Measurements from ENCODE around the gene HOXD4. TPM values are rescaled to one million over a fixed set of nuclear protein-coding genes. Genes with fewer than 3 reads are reported as not detected.

HOXD4 gene
- total RNA-seq, 1 experiment from 2014 or later: 2.5 TPM

DNA sequence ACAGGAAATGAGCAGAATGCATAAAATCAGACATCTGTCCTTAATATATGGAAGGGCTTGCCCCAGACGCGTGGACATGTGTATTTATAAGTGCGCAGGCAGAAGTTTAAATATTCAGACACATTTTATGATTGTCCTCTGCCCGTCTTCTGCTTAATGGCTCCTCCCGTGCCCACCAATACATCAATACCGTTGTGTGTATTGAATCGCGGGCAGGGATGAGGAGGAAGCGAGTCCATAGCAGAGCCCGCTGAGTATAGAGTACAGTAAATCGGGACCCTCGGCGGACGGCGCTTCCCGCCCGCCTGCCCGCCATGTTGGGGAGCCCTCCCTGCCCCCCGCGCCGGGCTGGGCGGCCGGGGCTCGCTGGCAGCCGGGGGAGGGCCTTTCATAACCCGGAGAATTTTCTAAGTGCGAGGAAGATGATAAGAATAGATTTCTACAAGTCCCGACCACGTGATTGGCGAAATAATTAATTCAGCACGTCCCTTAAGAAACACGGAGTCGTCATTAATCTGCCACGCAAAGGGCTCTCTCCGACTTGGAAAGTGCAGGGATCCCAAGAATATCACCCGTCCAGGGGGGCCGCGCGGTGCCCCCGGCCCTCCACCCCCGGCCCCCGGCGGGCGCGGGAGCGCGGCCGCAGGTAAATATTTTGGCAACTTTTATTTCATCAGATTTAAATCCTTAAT is 5.6 kb downstream of the HOXD4 start, which contains the start of gene HOXD3:
Gene HOXD3, plus strand, starts transcription at position 501 of the 692 bp plus-strand sequence. CDS start 11,808 bp downstream, outside the sequence.
- DNase-seq (ENCODE audit: low read depth): peak; percentile 42

DNA sequence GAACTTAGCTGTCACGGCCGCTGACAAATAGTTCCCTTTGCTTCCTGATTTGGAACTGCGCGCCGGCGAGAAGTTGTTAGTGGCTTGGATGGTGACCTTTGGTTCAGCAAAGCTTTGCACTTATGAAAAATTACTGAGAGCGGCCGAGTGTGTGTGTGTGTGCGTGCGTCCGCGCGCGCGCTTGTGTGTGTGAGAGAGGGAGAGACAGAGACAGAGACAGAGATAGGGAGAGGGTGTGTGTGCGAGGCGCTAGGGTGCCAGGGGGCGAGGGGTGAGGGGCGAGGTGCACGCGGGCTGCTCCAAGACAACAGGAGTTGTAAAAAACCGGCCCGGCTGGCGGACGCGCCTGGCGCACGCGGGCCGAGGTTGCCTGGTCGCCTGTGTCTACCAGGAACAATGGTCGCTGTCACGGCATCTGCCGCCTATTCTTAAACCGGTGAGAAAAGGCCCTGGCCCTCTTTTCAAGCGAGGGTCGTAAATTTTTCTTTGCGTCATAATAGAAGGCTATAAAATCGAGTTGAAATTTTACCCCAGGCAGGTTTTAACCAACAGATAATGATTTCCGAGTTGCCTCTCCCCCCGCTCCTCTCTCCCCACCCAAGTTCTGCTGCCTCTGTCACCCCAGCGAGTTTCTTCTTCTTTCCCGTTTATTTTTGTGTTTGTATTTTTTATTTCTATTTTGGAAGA is 6.3 kb downstream of the HOXD4 start:
- DNase-seq (ENCODE audit: low read depth): peak; percentile 55

DNA sequence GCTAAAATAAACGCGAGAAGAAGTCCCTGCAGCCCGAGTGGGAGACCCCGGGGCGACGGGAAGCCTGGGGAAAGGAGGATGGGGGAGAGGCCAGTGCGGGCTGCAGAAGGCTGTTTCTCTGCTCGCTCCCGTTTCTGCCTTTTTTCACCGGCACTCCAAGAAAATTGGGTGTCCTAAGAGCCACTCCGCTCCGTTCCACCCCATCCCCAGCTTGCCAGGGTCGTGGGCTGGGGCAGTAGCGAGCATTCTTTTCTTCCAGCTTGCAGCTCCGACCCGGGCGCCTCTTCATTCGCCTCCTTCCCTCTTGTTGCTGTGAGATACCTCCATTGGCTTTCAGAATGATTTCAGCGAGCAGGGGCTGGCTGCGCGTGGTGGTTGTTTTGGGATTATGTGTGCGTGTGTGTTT is 6.8 kb downstream of the HOXD4 start:
- peak; percentile 43 for DNase-seq (ENCODE audit: low read depth)

DNA sequence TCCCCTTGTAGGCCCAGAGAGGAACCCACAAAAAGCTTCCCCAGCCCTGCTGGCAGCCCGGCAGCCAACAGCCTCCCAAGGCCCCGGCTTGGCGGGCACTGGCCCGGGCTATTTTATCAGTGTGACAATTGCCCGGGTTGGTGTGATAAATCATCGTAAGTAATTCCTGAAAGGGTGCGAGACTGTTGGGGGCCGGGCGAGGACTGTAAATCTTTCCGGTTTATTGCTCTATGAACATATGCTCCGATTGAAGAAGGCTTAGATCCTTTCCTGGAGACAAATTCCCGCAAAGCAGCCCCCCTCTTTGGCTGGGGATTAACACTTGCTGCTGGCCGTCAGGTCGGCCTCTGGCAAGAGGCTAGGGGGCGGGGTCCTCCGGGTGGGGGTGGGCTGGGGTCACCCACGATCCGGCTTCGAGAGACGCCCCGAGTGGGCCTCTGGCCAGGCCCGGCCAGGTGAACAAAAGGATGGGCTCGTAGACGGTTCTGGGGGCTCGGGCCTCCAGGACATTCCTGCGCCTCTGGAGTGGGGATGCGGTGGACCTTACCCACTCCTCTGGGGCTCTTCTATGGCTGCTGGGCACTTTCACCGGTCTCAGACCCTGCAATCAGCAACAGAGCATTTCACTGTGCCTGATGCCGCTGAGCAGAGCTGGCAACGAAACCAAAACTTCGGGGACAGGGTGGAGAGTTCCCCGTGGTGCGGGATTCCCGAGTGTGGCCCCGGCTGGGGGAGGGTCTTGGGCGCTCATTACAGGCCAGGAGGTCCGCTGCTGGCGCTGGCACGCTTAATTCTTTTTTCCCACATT is 7.7 kb downstream of the HOXD4 start:
- DNase-seq (ENCODE audit: low read depth): no peak

DNA sequence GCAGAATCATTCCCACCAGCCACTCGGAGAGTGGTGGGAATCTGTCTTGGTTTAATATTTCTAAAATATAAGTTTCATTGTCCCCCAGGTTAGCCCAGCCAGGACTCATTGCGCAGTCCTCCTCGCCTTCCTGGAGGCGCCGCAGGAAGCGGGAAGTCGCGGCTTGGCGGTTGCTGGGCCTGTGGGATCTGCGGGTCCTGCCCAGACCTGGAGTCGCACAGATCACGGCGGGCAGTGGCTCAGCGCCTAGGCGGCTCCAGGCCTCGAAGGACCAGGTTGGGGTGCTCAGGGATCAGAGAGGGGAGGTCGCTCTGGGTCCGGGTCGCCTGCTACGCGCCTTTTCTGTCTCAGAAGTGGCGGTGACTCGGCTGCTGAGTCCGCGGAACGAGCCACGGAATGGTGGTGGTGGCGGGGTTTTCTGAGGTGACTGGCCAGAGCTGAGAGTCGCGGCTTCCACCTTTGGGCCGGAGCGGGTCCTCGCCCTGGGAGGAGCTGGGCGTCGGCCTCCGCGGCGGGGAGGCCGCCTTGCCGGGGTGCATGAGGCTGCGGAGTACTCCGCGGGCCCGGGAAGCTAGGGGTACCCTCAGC is 8.4 kb downstream of the HOXD4 start:
- no peak for DNase-seq (ENCODE audit: low read depth)

DNA sequence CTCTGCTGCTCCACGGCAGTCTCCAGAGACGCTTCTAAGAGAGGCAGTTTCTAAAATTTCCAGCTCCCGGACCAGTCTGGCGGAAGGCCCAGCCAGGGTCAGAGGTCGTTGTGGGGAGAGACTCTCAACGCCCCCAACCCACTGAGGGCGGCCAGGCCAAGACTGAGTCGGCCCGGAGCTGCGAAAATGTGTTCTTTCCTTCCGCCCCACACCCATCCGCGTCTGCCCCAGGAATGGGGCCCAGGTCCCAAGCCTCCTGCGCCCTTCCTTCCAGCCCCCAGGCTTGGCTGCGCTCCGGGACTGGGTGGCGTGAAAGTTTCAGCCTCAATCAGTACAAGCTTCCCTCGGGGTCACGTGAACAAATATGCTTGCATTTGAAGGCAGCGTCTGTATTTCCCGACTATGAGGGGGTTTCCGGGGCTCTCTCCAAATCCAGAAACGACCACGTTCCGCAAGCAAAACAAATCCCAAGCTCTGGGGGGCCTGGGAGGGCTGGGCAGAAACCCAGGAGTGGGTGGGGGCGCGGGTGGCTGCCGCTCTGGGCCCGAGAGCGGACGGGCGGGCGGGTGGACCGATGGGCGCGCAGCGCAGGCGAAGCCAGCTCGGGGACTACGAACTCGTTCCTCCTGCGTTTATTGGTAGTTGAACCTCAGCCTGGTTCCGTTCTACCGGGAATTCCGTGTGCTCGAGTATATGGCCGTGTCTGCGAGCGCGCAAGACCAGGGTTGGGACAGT is 9.1 kb downstream of the HOXD4 start:
- DNase-seq (ENCODE audit: low read depth): no peak

DNA sequence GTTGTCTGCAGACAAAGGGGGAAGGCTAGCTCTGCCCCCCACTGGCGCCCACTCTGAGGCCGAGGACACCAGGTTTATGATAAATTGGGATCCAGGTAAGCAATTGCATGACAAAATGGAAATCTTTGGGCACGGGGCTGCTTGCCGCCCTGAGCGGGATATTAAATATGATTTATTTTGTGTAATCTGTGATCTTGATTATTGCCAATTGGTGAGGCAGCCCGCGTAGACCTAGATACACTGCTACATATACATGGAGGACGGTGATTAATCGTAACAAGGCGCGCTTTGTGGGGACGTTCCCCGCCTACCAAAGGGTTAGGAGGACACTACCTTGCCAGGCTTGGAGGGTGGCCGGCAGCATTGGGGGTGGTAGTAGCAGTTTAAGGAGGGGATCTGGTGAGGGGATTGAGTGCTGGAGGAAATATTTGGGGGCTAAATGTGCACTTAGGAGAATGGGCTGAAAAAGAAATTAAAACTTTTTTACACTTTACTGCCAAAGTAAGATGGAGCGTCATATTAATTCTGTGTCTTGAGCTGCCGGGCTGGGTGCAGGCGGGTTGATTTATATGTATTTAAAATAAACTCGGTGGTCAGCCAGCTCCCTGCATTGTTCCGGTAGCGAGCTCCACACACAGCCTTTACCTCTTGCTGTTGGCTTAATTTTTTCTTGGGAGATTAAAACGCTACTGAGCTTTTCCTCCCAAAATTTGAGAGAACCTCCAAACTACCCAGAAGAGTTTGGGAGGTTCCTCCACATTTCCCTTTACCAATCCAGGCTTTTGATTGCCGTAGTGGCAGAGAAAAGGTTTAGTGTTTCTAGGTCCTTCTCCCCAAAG is 9.9 kb downstream of the HOXD4 start:
- DNase-seq (ENCODE audit: low read depth): no peak

DNA sequence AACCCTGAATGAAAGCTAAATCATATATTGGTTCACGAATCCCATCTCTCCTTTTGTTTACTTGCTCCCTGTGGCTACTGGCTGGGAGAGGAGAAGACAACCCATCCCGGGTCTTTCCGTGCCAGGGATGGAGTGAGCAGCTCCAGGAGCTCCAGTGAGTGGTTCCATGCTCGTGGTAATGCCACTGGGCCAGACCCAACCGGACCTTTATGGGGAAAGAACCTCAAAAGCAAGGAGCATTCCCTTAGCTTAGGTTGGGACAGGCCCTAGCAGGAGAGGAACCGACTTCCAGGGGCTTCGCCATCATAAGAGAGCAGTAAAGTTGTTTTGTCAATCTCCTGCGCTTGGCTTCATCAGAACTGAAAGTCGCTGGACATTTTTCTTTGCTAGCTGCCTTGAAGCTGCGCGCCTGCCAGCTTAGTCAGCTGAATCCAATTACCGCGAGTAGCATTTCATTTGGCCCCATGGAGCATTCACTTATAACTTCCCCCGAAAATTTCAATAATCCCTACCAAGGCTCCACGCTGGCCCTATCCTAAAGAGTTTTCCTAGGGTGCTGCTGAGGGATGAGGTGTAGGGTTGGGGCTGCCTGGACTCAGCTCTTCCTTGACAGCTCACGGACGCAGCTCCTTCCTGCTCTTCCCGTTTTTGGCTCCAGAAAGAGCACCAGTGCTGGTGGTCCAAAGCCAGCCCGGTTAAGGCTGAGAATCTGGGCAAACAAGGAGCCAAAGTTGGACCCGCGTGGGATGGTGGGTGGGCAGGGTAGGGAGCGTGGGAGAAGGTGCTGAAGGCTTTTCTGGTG is 10.7 kb downstream of the HOXD4 start:
- no peak for DNase-seq (ENCODE audit: low read depth)

DNA sequence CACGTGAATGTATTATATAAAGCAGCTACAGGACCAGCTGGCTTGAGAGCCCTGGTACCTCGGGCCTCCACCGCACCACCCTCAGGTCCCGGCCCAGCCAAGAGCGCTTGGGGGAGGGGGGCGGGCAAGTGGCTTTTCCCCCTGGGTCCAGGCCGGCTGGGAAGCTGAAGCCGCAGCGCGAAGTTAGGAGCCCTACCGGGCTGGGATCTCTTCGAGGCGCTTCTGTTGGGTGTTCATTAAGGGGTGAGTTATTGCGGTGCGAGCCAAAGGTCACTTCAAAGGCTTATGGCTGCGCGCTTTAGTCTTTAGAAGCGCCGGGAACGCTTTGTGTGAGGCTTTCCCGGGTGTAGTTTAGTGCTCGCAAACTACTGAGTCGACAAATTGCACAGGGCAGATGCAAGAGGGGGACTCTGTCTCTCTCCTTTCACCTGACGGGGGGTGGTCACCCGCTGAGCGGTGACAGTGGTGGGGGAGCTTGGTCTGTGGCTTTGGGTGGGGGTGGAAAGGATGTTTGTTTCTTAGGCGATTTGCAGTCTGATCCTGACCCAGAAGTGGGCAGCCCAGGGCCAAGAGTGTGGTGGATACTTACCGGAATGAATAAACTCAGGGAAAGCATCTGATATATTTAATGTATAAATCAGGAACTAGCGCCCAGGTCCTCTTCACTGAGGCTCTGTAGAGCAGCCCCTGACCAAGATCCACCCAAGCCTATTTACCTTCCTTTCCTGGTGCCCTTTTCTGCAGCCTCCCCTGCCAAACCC is 11.7 kb downstream of the HOXD4 start:
- DNase-seq (ENCODE audit: low read depth): no peak

DNA sequence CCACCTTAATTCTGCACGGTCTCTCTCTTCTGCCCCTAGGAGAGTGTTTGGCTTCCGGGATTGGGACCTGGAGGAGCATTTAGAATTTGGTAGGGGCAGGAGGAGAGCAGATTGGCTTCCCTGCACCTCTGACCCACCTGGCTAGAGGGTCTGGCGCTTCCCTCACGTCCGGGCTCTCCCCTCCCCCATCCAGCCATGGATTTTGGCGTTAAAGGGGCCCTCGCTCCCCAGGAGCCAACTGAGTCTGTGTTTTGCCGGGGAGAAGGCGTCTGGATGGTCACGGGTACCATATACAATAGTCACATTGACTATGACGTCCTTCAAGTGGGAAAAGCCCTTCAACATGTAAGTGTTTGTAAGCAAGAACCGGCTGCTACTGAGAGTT is 12.3 kb downstream of the HOXD4 start:
- no peak for DNase-seq (ENCODE audit: low read depth)

DNA sequence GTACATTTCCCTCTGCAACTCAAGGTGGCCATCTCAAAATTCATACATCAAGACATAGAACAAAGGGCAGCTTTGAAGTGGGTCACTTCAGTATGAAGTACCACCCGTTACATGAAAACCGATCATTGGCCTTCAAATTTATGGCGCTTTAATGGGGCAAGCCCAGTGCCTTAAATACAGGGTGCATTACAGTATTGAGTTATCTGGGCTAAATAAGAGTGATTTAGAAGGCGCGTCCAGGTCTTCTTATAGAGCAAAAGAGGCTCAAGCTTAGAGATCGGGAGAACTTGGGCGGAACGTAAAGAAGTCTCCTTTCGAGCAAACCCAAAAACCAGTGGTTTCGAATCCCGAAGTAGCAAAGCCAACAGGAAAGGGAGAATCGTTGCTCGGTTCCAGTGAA is 12.9 kb downstream of the HOXD4 start:
- no peak for DNase-seq (ENCODE audit: low read depth)

DNA sequence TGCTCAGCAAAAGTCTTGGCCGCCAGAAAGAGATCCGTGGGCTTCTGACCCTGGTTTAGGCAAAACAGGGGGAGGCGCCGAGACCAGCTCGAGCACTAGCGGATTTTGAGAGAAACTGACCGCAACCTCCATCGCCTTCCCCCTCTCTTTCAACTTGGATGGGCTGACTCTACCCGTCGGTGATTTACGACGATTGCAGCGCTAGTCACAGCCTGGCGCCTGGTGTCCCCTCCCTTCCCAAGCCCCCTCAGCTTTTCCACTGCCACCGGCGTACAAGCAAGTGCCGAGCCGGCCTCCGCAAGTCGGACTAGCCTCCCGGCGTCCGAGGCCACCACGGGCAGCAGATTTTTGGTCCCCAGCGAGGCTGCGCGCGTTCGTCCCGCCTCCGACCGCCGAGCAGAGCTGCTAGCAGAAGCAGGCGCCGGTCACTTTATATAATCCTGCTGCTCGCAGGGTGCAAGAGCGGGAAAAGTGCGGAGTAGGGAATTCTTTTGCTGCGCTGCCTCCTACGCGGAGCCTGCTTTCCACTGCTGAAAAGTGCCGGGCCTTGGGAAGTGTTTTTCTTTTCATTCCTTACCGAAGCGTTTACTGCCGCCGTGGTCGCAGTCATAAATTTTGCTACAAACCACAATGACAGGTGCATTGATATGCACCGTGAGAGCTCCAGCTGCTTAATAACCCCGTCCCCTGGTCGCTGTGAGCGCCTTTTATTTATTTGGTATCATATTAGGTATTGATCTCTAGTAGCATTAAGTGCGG is 13.4 kb downstream of the HOXD4 start:
- no peak for DNase-seq (ENCODE audit: low read depth)

DNA sequence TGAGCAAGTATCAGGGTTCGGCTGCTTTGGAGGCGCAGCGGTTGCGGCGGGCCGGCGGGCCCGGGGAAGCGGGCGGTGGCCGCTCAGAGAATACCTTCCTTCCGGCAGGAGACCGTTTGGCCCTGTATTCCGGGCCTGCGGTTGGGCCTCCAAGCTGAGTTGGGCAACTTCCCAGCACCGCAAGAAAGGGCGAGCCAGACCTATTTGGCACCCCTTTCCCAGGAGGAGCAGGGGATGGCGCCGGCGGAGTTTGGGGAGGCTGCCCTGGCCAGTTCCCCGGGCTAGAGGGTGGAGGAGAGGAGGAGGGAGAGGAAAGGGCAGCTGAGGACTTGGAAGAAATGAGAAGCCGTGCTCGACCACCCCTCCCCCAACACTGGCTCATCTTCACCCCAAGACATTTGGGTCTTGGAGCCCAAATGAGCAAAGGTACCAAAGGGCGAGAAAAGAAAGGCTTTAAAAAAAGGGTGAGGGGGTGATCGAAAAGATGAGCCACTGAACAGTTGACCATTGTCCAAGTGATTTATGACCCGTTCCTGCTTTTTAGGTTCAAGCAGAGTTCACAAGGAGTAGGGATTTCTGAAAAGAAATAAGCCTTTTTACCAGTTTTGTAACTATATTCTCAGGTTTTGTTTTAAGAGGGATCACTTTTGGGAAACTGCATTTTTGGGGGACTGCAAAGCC is 14.2 kb downstream of the HOXD4 start:
- DNase-seq (ENCODE audit: low read depth): no peak

DNA sequence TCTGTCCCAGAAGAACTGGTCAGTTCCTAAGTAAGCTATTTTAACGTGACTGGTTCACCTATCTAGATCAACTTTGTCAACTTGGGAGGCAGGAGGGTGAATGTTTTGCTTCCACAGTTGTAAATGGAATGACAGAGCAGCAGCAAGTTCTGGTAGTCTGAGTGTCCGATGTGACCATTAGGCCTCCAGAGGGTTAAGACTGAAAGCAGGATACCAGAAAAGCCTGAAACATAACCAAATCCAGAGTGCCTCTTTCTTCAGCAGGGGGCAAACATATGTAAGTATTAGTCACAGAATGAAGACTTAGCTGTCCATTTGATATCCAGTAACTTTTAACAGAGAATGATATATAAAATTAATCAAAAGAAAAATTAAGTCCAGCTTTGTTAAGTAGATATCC is 14.9 kb downstream of the HOXD4 start:
- no peak for DNase-seq (ENCODE audit: low read depth)

DNA sequence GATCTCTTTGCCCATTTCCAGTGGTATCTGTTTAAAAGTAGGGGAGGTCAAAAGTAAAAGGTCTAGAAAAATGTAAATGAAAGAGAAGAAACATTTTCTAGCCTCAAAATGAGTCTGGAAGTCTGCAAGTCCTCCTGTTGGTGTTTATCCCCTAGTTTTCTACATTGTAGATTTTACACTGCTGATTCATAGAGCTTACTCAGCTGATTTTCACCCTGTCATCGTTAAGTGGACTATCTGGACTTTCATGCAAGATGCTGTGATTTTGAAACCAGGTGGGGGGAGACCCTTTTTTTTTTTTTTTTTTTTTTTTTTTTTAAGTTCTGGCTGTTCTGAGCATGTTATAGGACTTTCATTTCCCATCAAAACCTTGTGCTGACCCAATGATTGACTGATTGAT is 16.0 kb downstream of the HOXD4 start:
- DNase-seq (ENCODE audit: low read depth): no peak

DNA sequence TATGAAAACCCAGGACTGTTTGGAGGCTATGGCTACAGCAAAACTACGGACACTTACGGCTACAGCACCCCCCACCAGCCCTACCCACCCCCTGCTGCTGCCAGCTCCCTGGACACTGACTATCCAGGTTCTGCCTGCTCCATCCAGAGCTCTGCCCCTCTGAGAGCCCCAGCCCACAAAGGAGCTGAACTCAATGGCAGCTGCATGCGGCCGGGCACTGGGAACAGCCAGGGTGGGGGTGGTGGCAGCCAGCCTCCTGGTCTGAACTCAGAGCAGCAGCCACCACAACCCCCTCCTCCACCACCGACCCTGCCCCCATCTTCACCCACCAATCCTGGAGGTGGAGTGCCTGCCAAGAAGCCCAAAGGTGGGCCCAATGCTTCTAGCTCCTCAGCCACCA is 17.8 kb downstream of the HOXD4 start:
- DNase-seq (ENCODE audit: low read depth): no peak

DNA sequence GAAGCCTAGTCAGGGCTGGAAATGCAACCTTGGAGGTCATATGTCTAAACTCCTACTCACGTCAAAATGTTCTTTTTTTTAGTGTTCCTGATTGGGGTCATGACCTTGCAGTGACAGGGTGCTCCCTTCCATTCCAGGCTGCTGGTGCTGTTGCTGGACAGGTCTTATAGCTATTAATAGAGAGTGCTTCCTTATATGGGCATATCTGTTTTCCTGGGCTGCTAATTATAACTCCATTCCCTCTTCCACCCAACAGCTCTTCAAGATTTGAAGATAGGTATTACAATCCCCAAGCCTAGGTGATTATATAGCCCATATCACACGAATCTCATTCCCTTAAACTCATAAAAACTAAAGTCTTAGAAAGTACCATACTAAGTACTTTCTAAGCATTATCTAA is 18.4 kb downstream of the HOXD4 start:
- no peak for DNase-seq (ENCODE audit: low read depth)
